Sciatic nerve (tissue), 2 donors: ENCODE results near the gene CTRB1. TPM values are rescaled to one million over a fixed set of nuclear protein-coding genes. Genes with fewer than 3 reads are reported as not detected.

Experiments
- ATAC-seq: fragments of 200-7000 bp; cut with Tn5 transposase; one replicate; pipeline ENCODE4 v1.9.1; 2020; ENCODE audit warnings: mild to moderate bottlenecking, moderate library complexity
- DNase-seq: peaks from one replicate; pipeline ENCODE4 v3.0.0-alpha.2; 2020; ENCODE audit warnings: low spot score
- intact Hi-C: fragments of 100-400 bp; cut with DNase I; formaldehyde crosslinking; loops from one replicate; pipeline ENCODE4 v1.14.2; 2022
- total RNA-seq: library from RNA; stranded (reverse); fragmentation: NEBNext Ultra II Directional; extraction: Animal tissue kit (Norgen Biotek cat#: 25700); gene quantifications from one replicate; pipeline ENCODE4 v1.2.1, GENCODE V29; 2021
- donor health status: DM: no; HTN: no; CAD: no.
- donor health status: DM: no; HTN: no; CAD: no.

CTRB1 gene
- total RNA-seq, 1 donor from 2014 or later = 2.7 TPM

- DNase-seq (no peak), ATAC-seq (no peak)
- intact Hi-C loops = no loop called here
These were observed 30.0 kb downstream of the CTRB1 start for GRCh38 chr16:75248536-75249380.

- no peak for DNase-seq
- no peak for ATAC-seq
These were observed 30.7 kb downstream of the CTRB1 start for GRCh38 chr16:75249441-75249840.

GRCh38 chr16:75250089-75250808 is 31.5 kb downstream of the CTRB1 start:
- no peak for ATAC-seq
- no peak for DNase-seq
- intact Hi-C loops = no loop called here

More at GRCh38 chr16:75249441-75249840, 30.7 kb downstream of the CTRB1 start:
- intact Hi-C loops = no loop called here

- DNase-seq = no peak
- intact Hi-C loops = no loop called here
- no peak for ATAC-seq
These were observed 32.1 kb downstream of the CTRB1 start for GRCh38 chr16:75250809-75251279.

- peak; percentile 82 for ATAC-seq
- peak; percentile 91 for DNase-seq
- intact Hi-C loops = no loop called here
These were observed 32.7 kb downstream of the CTRB1 start, which contains the start of gene BCAR1 for GRCh38 chr16:75251280-75252048. BCAR1 (minus strand) TSS chr16:75251624; CDS start chr16:75251482, 142 bp downstream.

GRCh38 chr16:75252049-75252864 is 33.5 kb downstream of the CTRB1 start:
- DNase-seq = no peak
- intact Hi-C loops = no loop called here
- no peak for ATAC-seq

GRCh38 chr16:75252946-75253911 is 34.4 kb downstream of the CTRB1 start:
- peak; percentile 40 for ATAC-seq
- intact Hi-C loops = no loop called here
- no peak for DNase-seq

GRCh38 chr16:75254359-75254837 is 35.6 kb downstream of the CTRB1 start:
- intact Hi-C loops = no loop called here
- DNase-seq = no peak
- peak; percentile 31 for ATAC-seq

- DNase-seq (peak; percentile 70), ATAC-seq (no peak)
- intact Hi-C loops = no loop called here
These were observed 37.3 kb downstream of the CTRB1 start for GRCh38 chr16:75256059-75256571.

- intact Hi-C loops = no loop called here
- DNase-seq (peak; percentile 64), ATAC-seq (peak; percentile 58)
These were observed 38.0 kb downstream of the CTRB1 start for GRCh38 chr16:75256696-75257343.

- ATAC-seq (no peak), DNase-seq (no peak)
- intact Hi-C loops = no loop called here
These were observed 39.4 kb downstream of the CTRB1 start for GRCh38 chr16:75257886-75258806.

- intact Hi-C loops = no loop called here
- DNase-seq = no peak
These were observed 40.0 kb downstream of the CTRB1 start for GRCh38 chr16:75258807-75259141.

GRCh38 chr16:75260851-75261589 is 42.2 kb downstream of the CTRB1 start:
- DNase-seq = no peak
- no peak for ATAC-seq
- intact Hi-C loops = no loop called here

More at GRCh38 chr16:75258807-75259141, 40.0 kb downstream of the CTRB1 start:
- no peak for ATAC-seq

- no peak for ATAC-seq
- DNase-seq = no peak
- intact Hi-C loops = no loop called here
These were observed 42.8 kb downstream of the CTRB1 start for GRCh38 chr16:75261590-75262078.
